Measurements from ENCODE around the gene CRTAP.

CRTAP gene

DNA sequence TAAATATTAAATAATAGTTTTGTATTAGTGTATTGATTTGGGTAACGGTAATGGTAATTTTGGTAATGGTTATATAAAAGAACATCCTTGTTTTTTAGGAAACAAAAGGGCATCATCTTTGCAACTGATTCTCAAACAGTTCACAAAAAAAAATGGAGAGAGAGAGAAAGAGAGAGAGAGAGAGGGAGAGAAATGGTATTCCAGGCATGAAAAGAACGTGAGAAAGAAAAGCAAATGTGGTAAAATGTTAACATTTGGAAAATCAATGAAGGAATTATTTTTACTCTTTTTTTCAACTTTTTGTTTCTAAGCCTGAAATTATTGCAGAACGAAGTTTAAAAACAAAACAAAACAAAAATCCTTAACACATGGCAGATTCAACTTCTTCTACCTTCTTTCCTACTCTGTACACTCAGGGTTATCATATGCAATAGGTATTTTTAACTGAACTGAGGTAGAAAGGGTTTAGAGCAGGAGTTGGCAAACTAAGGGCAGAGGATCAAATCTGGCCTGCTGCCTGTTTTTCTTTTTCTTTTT lies 14.6 kb upstream of the CRTAP start:
- H3K4ac ChIP-seq (ENCODE audit: low read depth in 1 of 2, low read length in 2 of 2), result no peak overlapping the region
- peaks cover 0 to 2% of the 10 kb centered on the region in 2 experiments for H3K36me3 ChIP-seq (ENCODE audit: control insufficient read depth in 1 of 2, insufficient read depth in 2 of 2, low read depth in 1 of 2, low read length in 2 of 2)
- H2BK120ac ChIP-seq (ENCODE audit: low read depth, low read length), result no peak overlapping the region
- no peaks in the 10 kb centered on the region for H3K27me3 ChIP-seq (ENCODE audit: control insufficient read depth in 1 of 2, insufficient read depth in 1 of 2, low read length in 2 of 2)
- H3K79me1 ChIP-seq (replicated peaks; ENCODE audit: low read length, poor library complexity, severe bottlenecking), result peaks cover under 1% of the 10 kb centered on the region
- no peak overlapping the region for H3K4me3 ChIP-seq (ENCODE audit: insufficient read depth in 1 of 2, low read depth in 1 of 2, low read length in 2 of 2)
- H3K23ac ChIP-seq (ENCODE audit: low read length in 2 of 2), result no peak overlapping the region
- H2BK5ac ChIP-seq (ENCODE audit: low read depth, low read length, poor library complexity, severe bottlenecking), result no peak overlapping the region
- peaks cover 15% of the 10 kb centered on the region for H3K4me1 ChIP-seq (ENCODE audit: control insufficient read depth, insufficient read depth, low read depth, low read length)
- peak overlapping the region; percentile 38 for H3K27ac ChIP-seq (ENCODE audit: low read length, poor library complexity, severe bottlenecking)
- no peak overlapping the region for H4K8ac ChIP-seq (ENCODE audit: low read length)
- no peak overlapping the region for H2AK5ac ChIP-seq (ENCODE audit: low read length, severe bottlenecking)
- WGBS, result 97% methylated on average over 3 of the region's 3 CpGs
- no peak overlapping the region for H3K4me2 ChIP-seq (ENCODE audit: low read length, poor library complexity, severe bottlenecking)
- no peak overlapping the region for H4K91ac ChIP-seq (ENCODE audit: low read length)
- no peak overlapping the region for H3K18ac ChIP-seq (ENCODE audit: low read depth in 1 of 2, low read length in 2 of 2)
- H3K9me3 ChIP-seq (ENCODE audit: control insufficient read depth, low read length), result no peaks in the 10 kb centered on the region
- H2AFZ ChIP-seq (ENCODE audit: low read depth, low read length), result no peak overlapping the region
- H3K14ac ChIP-seq (ENCODE audit: low read length in 2 of 2), result no peak overlapping the region
- H2BK12ac ChIP-seq (ENCODE audit: low read length in 2 of 2), result no peak overlapping the region
- DNase-seq, result no peak
- H3K9ac ChIP-seq (ENCODE audit: low read length), result no peak overlapping the region
- no peak overlapping the region for H2BK15ac ChIP-seq (ENCODE audit: low read depth, poor library complexity, severe bottlenecking)

DNA sequence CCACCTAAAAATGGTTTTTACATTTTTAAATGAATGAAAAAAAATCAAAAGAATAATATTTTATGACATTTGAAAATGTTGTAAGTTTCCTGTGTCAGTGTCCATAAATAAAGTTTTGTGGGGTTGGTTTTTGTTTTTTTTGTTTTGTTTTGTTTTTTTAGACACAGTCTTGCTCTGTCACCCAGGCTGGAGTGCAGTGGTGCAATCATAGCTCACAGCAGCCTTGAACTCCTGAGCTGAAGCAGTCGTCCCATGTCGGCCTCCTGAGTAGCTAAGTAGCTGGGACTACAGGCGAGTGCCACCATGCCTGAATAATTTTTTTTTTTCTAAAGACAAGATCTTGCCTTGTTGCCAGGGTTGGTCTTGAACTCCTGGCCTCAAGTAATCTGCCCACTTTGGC lies 14.1 kb upstream of the CRTAP start:
- H4K8ac ChIP-seq (ENCODE audit: low read length), result no peak overlapping the region
- no peak overlapping the region for H2BK12ac ChIP-seq (ENCODE audit: low read length in 2 of 2)
- no peaks in the 10 kb centered on the region for H3K9me3 ChIP-seq (ENCODE audit: control insufficient read depth, low read length)
- no peak overlapping the region for H3K4ac ChIP-seq (ENCODE audit: low read depth in 1 of 2, low read length in 2 of 2)
- H2AK5ac ChIP-seq (ENCODE audit: low read length, severe bottlenecking), result no peak overlapping the region
- H3K36me3 ChIP-seq (ENCODE audit: control insufficient read depth in 1 of 2, insufficient read depth in 2 of 2, low read depth in 1 of 2, low read length in 2 of 2), result no peaks in the 10 kb centered on the region
- H3K79me1 ChIP-seq (replicated peaks; ENCODE audit: low read length, poor library complexity, severe bottlenecking), result no peaks in the 10 kb centered on the region
- H3K14ac ChIP-seq (ENCODE audit: low read length in 2 of 2), result no peak overlapping the region
- DNase-seq, result no peak
- H3K18ac ChIP-seq (ENCODE audit: low read depth in 1 of 2, low read length in 2 of 2), result no peak overlapping the region
- no peak overlapping the region for H3K4me2 ChIP-seq (ENCODE audit: low read length, poor library complexity, severe bottlenecking)
- no peak overlapping the region for H3K9ac ChIP-seq (ENCODE audit: low read length)
- H2BK5ac ChIP-seq (ENCODE audit: low read depth, low read length, poor library complexity, severe bottlenecking), result no peak overlapping the region
- no peak overlapping the region for H3K23ac ChIP-seq (ENCODE audit: low read length in 2 of 2)
- WGBS, result 94% methylated on average over 3 of the region's 3 CpGs
- H3K27ac ChIP-seq (ENCODE audit: low read length, poor library complexity, severe bottlenecking), result no peak overlapping the region
- peaks cover 15% of the 10 kb centered on the region for H3K4me1 ChIP-seq (ENCODE audit: control insufficient read depth, insufficient read depth, low read depth, low read length)
- no peak overlapping the region for H2BK120ac ChIP-seq (ENCODE audit: low read depth, low read length)
- H2BK15ac ChIP-seq (ENCODE audit: low read depth, poor library complexity, severe bottlenecking), result no peak overlapping the region
- H4K91ac ChIP-seq (ENCODE audit: low read length), result no peak overlapping the region
- H3K27me3 ChIP-seq (ENCODE audit: control insufficient read depth in 1 of 2, insufficient read depth in 1 of 2, low read length in 2 of 2), result no peaks in the 10 kb centered on the region
- no peak overlapping the region for H2AFZ ChIP-seq (ENCODE audit: low read depth, low read length)
- H3K4me3 ChIP-seq (ENCODE audit: insufficient read depth in 1 of 2, low read depth in 1 of 2, low read length in 2 of 2), result no peak overlapping the region

DNA sequence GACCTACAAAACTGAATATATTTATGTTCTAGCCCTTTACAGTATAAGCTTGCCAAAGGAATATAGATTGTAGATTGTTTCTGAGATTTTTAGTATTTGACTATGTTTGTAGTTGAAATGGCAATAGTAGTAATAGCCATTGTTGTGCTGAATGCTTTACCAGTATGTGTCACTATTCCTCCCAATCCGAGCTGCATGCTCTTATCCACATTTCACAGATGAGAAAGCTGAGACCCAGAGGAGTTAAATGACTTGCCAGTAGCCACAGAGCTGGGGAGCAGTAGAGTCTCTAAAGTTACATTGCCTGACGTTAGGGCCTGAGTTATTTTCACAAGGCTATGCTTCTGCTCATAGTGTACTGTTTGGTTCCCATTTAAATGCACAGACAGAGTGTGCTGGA lies 13.6 kb upstream of the CRTAP start:
- Histone ChIP-seq H3K79me1 (replicated peaks; ENCODE audit: low read length, poor library complexity, severe bottlenecking) (no peaks in the 10 kb centered on the region), H3K18ac (ENCODE audit: low read depth in 1 of 2, low read length in 2 of 2) (no peak overlapping the region), H3K9me3 (ENCODE audit: control insufficient read depth, low read length) (no peaks in the 10 kb centered on the region), H2BK12ac (ENCODE audit: low read length in 2 of 2) (no peak overlapping the region), H2BK5ac (ENCODE audit: low read depth, low read length, poor library complexity, severe bottlenecking) (no peak overlapping the region), H3K9ac (ENCODE audit: low read length) (no peak overlapping the region), H3K4me1 (ENCODE audit: control insufficient read depth, insufficient read depth, low read depth, low read length) (peaks cover 15% of the 10 kb centered on the region), H3K27ac (ENCODE audit: low read length, poor library complexity, severe bottlenecking) (no peak overlapping the region), H2AFZ (ENCODE audit: low read depth, low read length) (no peak overlapping the region), H3K4me3 (ENCODE audit: insufficient read depth in 1 of 2, low read depth in 1 of 2, low read length in 2 of 2) (no peak overlapping the region), H3K23ac (ENCODE audit: low read length in 2 of 2) (no peak overlapping the region), H3K36me3 (ENCODE audit: control insufficient read depth in 1 of 2, insufficient read depth in 2 of 2, low read depth in 1 of 2, low read length in 2 of 2) (no peaks in the 10 kb centered on the region), H3K4ac (ENCODE audit: low read depth in 1 of 2, low read length in 2 of 2) (no peak overlapping the region), H2BK15ac (ENCODE audit: low read depth, poor library complexity, severe bottlenecking) (no peak overlapping the region), H3K27me3 (ENCODE audit: control insufficient read depth in 1 of 2, insufficient read depth in 1 of 2, low read length in 2 of 2) (no peaks in the 10 kb centered on the region), H2BK120ac (ENCODE audit: low read depth, low read length) (no peak overlapping the region), H4K91ac (ENCODE audit: low read length) (no peak overlapping the region), H3K14ac (ENCODE audit: low read length in 2 of 2) (no peak overlapping the region), H3K4me2 (ENCODE audit: low read length, poor library complexity, severe bottlenecking) (no peak overlapping the region), H4K8ac (ENCODE audit: low read length) (no peak overlapping the region), H2AK5ac (ENCODE audit: low read length, severe bottlenecking) (no peak overlapping the region)
- no peak for DNase-seq
- WGBS, result 91% methylated on average over 2 of the region's 2 CpGs

DNA sequence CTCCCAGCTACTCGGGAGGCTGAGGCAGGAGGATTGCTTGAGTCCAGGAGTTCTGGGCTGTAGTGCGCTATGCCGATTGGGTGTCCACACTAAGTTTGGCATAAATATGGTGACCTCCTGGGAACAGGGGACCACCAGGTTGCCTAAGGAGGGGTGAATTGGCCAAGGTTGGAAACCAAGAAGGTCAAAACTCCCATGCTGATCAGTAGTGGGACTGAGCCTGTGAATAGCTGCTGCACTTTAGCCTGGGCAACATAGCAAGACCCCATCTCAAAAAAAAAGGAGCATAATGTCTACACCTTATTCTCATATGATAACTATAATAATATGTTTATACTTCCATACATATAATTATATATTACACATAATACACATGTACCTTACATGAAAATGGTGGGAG lies 10.8 kb upstream of the CRTAP start:
- Histone ChIP-seq H2AFZ (ENCODE audit: low read depth, low read length) (no peak overlapping the region), H2BK12ac (ENCODE audit: low read length in 2 of 2) (no peak overlapping the region), H4K91ac (ENCODE audit: low read length) (no peak overlapping the region), H4K8ac (ENCODE audit: low read length) (no peak overlapping the region), H3K27ac (ENCODE audit: low read length, poor library complexity, severe bottlenecking) (no peak overlapping the region), H3K14ac (ENCODE audit: low read length in 2 of 2) (no peak overlapping the region), H3K79me1 (replicated peaks; ENCODE audit: low read length, poor library complexity, severe bottlenecking) (no peaks in the 10 kb centered on the region), H2BK120ac (ENCODE audit: low read depth, low read length) (no peak overlapping the region), H3K4me2 (ENCODE audit: low read length, poor library complexity, severe bottlenecking) (no peak overlapping the region), H2BK15ac (ENCODE audit: low read depth, poor library complexity, severe bottlenecking) (no peak overlapping the region), H3K4ac (ENCODE audit: low read depth in 1 of 2, low read length in 2 of 2) (no peak overlapping the region), H2BK5ac (ENCODE audit: low read depth, low read length, poor library complexity, severe bottlenecking) (no peak overlapping the region), H3K4me3 (ENCODE audit: insufficient read depth in 1 of 2, low read depth in 1 of 2, low read length in 2 of 2) (no peak overlapping the region), H3K9me3 (ENCODE audit: control insufficient read depth, low read length) (no peaks in the 10 kb centered on the region), H3K27me3 (ENCODE audit: control insufficient read depth in 1 of 2, insufficient read depth in 1 of 2, low read length in 2 of 2) (no peaks in the 10 kb centered on the region), H3K36me3 (ENCODE audit: control insufficient read depth in 1 of 2, insufficient read depth in 2 of 2, low read depth in 1 of 2, low read length in 2 of 2) (no peaks in the 10 kb centered on the region), H3K23ac (ENCODE audit: low read length in 2 of 2) (no peak overlapping the region), H3K4me1 (ENCODE audit: control insufficient read depth, insufficient read depth, low read depth, low read length) (peaks cover 7% of the 10 kb centered on the region), H3K9ac (ENCODE audit: low read length) (no peak overlapping the region), H2AK5ac (ENCODE audit: low read length, severe bottlenecking) (no peak overlapping the region), H3K18ac (ENCODE audit: low read depth in 1 of 2, low read length in 2 of 2) (no peak overlapping the region)
- WGBS, result 91% methylated on average over 3 of the region's 3 CpGs
- no peak for DNase-seq
